SK-N-MC (cell line): ENCODE data around the gene SMIM41.

Experiments used
- EZH2 ChIP-seq: fragments of 200-600 bp; sonication (generic); IDR thresholded peaks from one replicate; pipeline ENCODE4 v1.6.1; 2017; ENCODE audit warnings: antibody characterized with exemption
- POLR2AphosphoS5 ChIP-seq: IDR thresholded peaks from 2 replicates; pipeline ENCODE4 v1.6.1; 2012; ENCODE audit warnings: mild to moderate bottlenecking, low read depth, low read length, borderline replicate concordance

DNA sequence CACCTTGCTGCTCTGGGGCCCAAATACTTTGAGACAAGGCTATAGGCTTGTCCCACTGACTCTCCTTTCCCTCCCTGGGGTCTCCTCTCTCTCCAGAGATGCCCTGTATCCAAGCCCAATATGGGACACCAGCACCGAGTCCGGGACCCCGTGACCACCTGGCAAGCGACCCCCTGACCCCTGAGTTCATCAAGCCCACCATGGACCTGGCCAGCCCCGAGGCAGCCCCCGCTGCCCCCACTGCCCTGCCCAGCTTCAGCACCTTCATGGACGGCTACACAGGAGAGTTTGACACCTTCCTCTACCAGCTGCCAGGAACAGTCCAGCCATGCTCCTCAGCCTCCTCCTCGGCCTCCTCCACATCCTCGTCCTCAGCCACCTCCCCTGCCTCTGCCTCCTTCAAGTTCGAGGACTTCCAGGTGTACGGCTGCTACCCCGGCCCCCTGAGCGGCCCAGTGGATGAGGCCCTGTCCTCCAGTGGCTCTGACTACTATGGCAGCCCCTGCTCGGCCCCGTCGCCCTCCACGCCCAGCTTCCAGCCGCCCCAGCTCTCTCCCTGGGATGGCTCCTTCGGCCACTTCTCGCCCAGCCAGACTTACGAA, 25.2 kb upstream of the SMIM41 start:
- TF ChIP-seq EZH2: no peak
- TF ChIP-seq POLR2AphosphoS5: no peak
